GM19438 (cell line): ENCODE results near the gene GLG1.

Experiments used
- ATAC-seq: cut with Tn5 transposase; IDR thresholded peaks from one replicate; pipeline ENCODE4 v1.9.1; 2021; ENCODE audit warnings: low read depth; ENCODE audit not compliant: unreplicated experiment

GLG1 gene

DNA sequence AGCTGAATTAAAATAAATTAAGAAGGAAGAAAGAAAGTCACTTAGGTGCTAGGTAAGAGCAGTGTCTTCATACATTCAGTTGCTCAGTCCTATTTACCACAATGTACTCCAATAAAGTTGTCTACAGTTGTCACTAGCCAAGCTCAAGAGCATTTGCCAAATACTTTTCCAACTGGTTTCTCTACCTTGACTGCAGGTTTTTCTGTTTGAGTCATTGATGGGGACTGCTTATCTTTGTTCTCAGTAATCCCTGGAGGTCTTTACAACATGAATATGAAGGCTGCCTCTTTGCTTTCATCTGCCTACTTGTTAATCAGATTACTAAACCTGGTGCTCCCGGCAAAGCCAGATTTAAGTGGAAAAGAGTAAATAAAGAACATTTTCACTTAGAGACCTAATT is 121.0 kb downstream of the GLG1 start:
- no peak for ATAC-seq

GRCh38 chr16:74480150-74481029 is 126.5 kb downstream of the GLG1 start:
- ATAC-seq, result no peak

GRCh38 chr16:74477226-74477625 is 129.7 kb downstream of the GLG1 start:
- no peak for ATAC-seq

- ATAC-seq, result no peak
Observed at GRCh38 chr16:74474416-74474815, 132.5 kb downstream of the GLG1 start.

DNA sequence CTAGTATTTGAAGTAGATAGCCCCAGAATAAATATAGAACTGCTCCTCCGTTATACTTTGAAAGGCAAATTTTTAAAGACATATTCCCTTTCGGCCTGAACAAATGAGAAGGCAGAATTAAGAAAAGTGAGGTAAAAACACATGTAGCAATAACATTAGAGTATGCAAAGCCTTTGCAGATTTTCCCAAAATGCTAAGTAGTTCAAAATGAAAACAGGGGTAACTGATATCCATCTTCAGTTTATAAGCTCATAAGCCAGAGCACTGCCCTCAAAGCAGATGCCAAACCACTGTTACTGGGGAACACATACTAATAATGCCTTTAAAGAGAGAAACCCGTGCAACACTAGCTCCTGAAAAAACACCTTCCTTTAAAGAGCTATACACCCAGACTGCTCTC is 134.4 kb downstream of the GLG1 start:
- ATAC-seq, result no peak

DNA sequence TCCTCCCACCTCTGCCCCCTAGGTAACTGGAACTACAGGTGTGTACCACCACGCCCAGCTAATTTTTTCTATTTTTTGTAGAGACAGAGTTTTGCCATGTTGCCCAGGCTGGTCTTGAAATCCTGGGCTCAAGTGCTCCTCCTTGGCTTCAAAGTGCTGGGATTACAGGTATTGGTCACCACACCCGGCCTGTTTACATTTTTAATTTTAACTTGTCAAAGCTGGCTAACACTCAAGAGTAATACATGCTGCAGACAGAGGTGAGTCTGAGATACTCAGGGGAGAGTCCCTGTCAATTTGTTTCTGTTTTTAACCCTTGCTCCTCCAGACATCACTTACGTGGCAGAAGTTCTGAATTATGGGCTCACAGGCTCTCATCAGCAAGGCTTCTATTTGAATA is 134.9 kb downstream of the GLG1 start:
- ATAC-seq, result no peak

- no peak for ATAC-seq
Observed at GRCh38 chr16:74469946-74470478, 136.9 kb downstream of the GLG1 start.

DNA sequence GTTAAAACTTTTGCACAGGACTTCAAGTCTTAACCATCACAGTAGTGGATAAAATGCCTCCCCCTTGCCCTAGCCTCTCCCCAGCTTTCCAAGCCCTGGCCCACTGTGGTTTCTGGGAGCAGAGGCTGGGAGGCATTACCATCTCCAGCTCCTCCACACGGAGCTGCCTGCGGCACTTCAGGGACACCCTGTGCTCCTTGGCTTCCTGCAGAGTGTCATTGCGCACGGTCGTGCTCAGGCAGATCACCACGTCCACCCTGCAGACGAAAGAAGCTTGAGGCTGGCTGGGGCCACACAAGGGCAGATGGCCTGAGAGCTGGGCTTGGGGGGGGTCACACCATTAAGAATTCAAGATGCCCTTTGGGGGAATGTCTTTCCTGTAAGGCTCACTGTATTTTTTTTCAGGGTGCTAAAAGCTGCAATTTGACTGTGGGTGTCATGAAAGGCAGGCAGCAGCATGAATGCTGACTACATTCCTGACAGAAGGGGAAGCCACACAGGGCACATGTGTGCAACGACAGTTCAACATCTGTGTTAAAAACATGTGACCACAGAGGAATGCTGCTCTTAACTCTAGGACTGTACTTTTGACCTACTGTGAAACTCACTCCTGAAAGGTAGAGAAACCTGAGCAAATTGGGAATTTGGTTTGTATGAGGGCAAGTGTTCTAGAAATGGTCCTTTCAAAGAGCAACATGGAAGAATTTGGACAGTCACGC is 137.9 kb downstream of the GLG1 start:
- ATAC-seq, result no peak

DNA sequence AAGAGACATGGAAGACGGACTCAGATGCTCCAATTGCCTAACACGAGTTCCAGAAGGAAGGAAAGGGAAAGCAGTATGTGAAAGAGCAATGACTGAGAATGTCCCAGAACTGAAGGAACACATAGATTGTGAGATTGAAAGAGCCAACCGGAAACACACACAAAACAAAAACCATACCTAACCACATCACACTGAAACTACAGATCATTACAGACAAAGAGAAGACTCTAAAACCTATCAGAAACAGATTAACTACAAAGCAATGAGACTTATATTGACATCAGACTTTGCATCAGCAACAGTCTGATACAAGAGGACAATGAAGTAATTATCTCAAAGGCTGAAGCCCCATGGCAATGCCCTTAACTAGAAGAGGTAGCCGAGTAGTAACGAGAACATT is 140.0 kb downstream of the GLG1 start:
- no peak for ATAC-seq

- no peak for ATAC-seq
Observed at GRCh38 chr16:74465851-74466685, 140.8 kb downstream of the GLG1 start.

GRCh38 chr16:74465281-74465680 is 141.6 kb downstream of the GLG1 start:
- no peak for ATAC-seq

DNA sequence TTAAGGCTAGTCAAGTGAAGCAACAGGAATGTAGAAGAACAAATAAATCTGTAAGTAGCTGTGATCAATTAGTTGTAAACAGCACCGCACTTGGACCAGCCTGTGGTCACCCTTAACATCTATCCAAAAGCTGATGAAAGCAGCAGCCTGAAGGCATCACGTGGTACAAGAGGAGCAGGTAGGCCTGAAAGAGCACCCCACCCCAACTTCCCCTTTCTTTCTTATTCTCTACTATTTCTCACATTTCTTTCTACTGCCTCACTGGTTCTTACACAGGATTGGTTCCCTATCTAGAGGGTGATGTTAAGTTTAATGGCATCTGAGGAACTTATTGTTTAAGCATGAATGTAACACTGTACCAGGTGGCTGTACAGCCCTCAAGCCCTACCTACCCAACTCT is 143.0 kb downstream of the GLG1 start:
- ATAC-seq, result no peak

GRCh38 chr16:74462361-74462760 is 144.6 kb downstream of the GLG1 start:
- ATAC-seq, result no peak

DNA sequence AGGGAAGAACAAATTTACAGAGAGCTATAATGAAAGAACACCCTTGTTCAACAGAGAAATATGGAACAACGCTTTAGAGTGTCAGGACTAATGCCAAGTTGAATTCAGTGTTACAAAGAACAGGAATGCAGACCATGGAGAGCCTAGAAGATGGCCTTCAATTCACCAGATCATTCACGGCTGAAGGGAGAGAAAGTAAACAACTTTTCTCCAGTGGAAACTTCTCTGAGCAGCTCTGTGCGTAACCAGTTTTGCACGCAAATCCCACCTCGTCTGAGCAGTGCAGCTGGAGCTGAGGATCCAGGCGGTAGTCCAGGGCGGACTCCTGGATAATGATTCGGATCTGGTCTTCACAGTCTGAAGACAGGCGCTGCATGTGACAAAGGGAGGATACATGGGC is 145.1 kb downstream of the GLG1 start:
- ATAC-seq, result no peak

DNA sequence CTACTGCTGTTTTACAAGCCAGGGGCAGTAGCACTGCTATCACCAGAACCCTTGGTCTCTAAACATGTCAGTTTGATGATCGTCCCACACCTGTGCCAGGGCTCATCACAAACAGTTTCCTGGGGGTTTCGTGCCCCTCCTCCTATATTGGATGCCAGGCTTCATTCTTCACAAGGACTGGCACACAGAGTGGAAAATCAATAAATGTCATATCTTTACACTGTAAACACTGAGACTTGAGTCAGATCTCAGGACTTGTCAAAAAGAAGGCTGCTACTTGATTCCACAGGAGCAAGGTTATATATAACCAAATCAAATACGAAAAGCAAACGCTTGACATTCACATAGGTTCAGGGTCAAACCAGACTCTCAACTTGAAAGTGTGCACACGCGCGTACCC is 146.4 kb downstream of the GLG1 start:
- no peak for ATAC-seq

DNA sequence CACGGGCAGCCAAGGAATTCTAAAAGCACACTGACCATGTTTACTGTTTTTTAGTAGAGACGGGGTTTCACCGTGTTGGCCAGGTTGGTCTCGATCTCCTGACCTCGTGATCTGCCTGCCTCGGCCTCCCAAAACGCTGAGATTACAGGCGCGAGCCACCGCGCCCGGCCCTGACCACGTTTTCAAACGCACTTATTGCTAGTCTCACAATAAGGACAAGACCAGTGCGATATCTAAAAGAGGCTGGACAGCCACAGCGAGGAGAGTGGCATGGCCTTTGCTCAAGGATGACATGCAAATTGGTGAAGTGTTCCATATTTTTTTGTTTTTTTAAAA is 150.7 kb downstream of the GLG1 start:
- ATAC-seq, result no peak

- no peak for ATAC-seq
Observed at GRCh38 chr16:74455619-74456289, 151.2 kb downstream of the GLG1 start.

DNA sequence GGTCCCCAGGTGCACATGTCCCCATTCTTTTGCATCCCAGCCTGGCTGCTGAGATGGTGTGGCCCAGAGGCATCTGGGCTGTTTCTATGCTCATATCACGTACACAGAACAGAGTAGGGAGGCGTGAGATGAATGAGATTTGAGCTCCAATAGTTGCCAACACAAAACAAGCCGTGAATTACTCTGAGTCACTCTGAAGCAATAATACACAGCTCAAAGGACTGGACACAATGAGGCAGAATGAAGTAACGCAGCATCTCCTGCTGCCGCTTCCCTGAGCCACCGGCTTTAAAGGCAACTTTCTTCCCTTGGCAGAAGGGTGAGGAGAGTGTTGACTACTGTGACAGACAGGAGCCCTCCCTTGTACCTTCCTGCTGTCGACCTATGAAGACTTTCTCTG is 151.7 kb downstream of the GLG1 start:
- ATAC-seq, result no peak

DNA sequence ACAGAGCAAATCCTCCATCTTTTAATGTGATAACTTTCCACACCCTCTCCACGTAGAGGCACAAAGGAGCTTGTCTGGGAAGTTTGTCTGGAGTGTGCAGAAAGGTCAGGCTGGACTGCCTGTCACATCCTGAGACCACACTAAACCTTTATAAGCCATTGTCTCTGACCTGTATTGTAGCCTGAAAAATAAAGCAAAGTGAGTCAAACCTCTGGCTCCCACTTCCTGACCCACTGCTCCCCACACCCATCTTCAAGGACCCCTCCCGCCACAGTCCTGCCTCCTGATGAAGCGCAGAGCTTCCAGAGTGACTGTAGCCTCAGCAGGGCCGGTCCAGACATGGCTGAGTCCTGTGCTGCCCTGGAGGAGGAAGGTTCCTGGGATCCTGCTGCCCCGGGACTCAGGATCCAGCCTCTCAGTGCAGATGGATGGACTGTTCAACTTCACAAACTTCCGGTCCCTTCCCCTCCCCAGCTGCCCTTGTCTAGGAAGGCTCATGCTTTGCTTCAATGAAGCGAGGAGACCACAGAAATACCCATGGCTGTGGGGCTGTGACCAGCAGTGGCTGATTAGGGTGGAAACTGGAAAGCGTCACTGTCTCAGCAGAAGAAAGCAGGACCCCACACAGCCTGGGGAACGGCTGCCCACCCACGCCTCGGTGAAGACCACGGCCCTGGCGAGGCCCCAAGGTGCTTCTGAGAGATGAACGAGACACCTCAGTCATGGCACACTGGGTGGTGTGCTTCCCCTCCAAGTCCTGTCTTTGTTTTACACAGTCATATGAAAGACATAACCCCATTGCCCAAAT is 154.8 kb downstream of the GLG1 start:
- peak; percentile 93 for ATAC-seq
